AG04450 (cell line): ENCODE measurements around the gene CABLES2. TPM values are rescaled to one million over a fixed set of nuclear protein-coding genes. Genes with fewer than 3 reads are reported as not detected.
"Not testable (repeated sequence)": the region's sequence is repeated elsewhere in the genome, so short reads cannot be mapped to it uniquely, and the experiment has no call there.

Experiments
- CTCF ChIA-PET: fragments of 300-600, 350-600 bp; formaldehyde crosslinking; extraction: SDS; loops from one replicate; lab custom pipeline; 2022; ENCODE audit warnings: antibody characterized with exemption, inconsistent platforms; lab: Charles Lee
- POLR2A ChIA-PET: fragments of 350-600 bp; formaldehyde crosslinking; extraction: SDS; loops from one replicate; lab custom pipeline; 2021; ENCODE audit warnings: antibody characterized with exemption, inconsistent platforms; lab: Yijun Ruan, JAX
- DNase-seq: peaks from one replicate; pipeline ENCODE4 v3.0.0-alpha.2; 2011; ENCODE audit warnings: low read depth, low spot score
- H3K27ac ChIP-seq: one replicate; pipeline ENCODE4 v1.5.1; 2012; ENCODE audit warnings: low read depth, low read length, control low read depth
- H3K27me3 ChIP-seq: one replicate; pipeline ENCODE4 v1.6.0; 2012; ENCODE audit warnings: low read length; ENCODE audit not compliant: control insufficient read depth, insufficient read depth
- H3K4me3 ChIP-seq: 2 replicates; pipeline ENCODE4 v1.5.1; 2011; ENCODE audit warnings: mild to moderate bottlenecking, low read depth, low read length, control low read depth
- H3K9me3 ChIP-seq: 2 replicates; pipeline ENCODE4 v1.5.1; 2012; ENCODE audit warnings: low read length; ENCODE audit not compliant: control insufficient read depth, insufficient read depth
- CTCF ChIP-seq: IDR thresholded peaks from 2 replicates; pipeline ENCODE4 v1.5.1; 2011; ENCODE audit warnings: low read depth, low read length, control low read depth, inconsistent platforms
- polyA plus RNA-seq: library from polyadenylated mRNA; depleted of rRNA; stranded (reverse); fragments of >200 nt; gene quantifications from 2 replicates; pipeline ENCODE4 v1.2.3, GENCODE V29; 2011

The CABLES2 gene
- polyA plus RNA-seq, 1 experiment, result 3.8 TPM

GRCh38 chr20:62426699-62427131, 19.6 kb upstream of the CABLES2 start:
- POLR2A ChIA-PET, result no interaction called here
- H3K27me3 ChIP-seq, result peaks cover 8% of the 10 kb centered on the region
- peaks cover 3% of the 10 kb centered on the region; the same call in 1 of the 2 replicates for H3K9me3 ChIP-seq
- no peak overlapping the region for H3K4me3 ChIP-seq
- no peak overlapping the region for H3K27ac ChIP-seq
- DNase-seq, result no peak
- no peak for TF ChIP-seq CTCF
- CTCF ChIA-PET, result no interaction called here

- H3K9me3 ChIP-seq, DNase-seq, POLR2A ChIA-PET, H3K27me3 ChIP-seq, H3K27ac ChIP-seq, H3K4me3 ChIP-seq, CTCF ChIA-PET: not testable (repeated sequence)
These were observed 18.9 kb upstream of the CABLES2 start for GRCh38 chr20:62426059-62426348.

- H3K27ac ChIP-seq, result no peak overlapping the region
- CTCF ChIA-PET, result no interaction called here
- H3K27me3 ChIP-seq, result peaks cover 8% of the 10 kb centered on the region
- POLR2A ChIA-PET, result no interaction called here
- no peak for TF ChIP-seq CTCF
- H3K4me3 ChIP-seq, result no peak overlapping the region
- DNase-seq, result no peak
- peaks cover 6% of the 10 kb centered on the region; the same call in 1 of the 2 replicates for H3K9me3 ChIP-seq
These were observed 18.4 kb upstream of the CABLES2 start for GRCh38 chr20:62425281-62426058.

- H3K4me3 ChIP-seq, result no peak overlapping the region
- POLR2A ChIA-PET, result no interaction called here
- no peak for DNase-seq
- peaks cover 6% of the 10 kb centered on the region; the same call in 1 of the 2 replicates for H3K9me3 ChIP-seq
- H3K27me3 ChIP-seq, result peaks cover 5% of the 10 kb centered on the region
- H3K27ac ChIP-seq, result no peak overlapping the region
- CTCF ChIA-PET, result no interaction called here
- TF ChIP-seq CTCF, result no peak
These were observed 17.4 kb upstream of the CABLES2 start for GRCh38 chr20:62424249-62425107.

- no peak overlapping the region for H3K4me3 ChIP-seq
- H3K27me3 ChIP-seq, result peaks cover 2% of the 10 kb centered on the region
- peaks cover 6% of the 10 kb centered on the region; the same call in 1 of the 2 replicates for H3K9me3 ChIP-seq
- CTCF ChIA-PET, result no interaction called here
- no peak for TF ChIP-seq CTCF
- H3K27ac ChIP-seq, result no peak overlapping the region
- POLR2A ChIA-PET, result no interaction called here
- no peak for DNase-seq
These were observed 16.2 kb upstream of the CABLES2 start for GRCh38 chr20:62423326-62423706.
